Osteoblast (primary cell): Measurements from ENCODE around the gene PHLDA2. TPM values are rescaled to one million over a fixed set of nuclear protein-coding genes. Genes with fewer than 3 reads are reported as not detected.

Experiments used
- DNase-seq: peaks from one replicate; pipeline ENCODE4 v3.0.0; 2011; ENCODE audit warnings: low spot score, mixed read lengths; ENCODE audit not compliant: insufficient read length; ENCODE audit errors: missing footprints
- H2AFZ ChIP-seq: 2 replicates; pipeline ENCODE4 v1.6.0; 2011; ENCODE audit warnings: mild to moderate bottlenecking, low read length
- H3K27ac ChIP-seq: 2 replicates; pipeline ENCODE4 v1.5.1; 2011; ENCODE audit warnings: mild to moderate bottlenecking, low read depth, low read length, moderate library complexity
- H3K27me3 ChIP-seq: 2 replicates; pipeline ENCODE4 v1.6.0; 2012; ENCODE audit warnings: mild to moderate bottlenecking, control low read depth, inconsistent platforms, low read length, moderate library complexity; ENCODE audit not compliant: insufficient read depth
- H3K36me3 ChIP-seq: 2 replicates; pipeline ENCODE4 v1.5.1; 2011; ENCODE audit warnings: mild to moderate bottlenecking, low read length, control low read depth, moderate library complexity; ENCODE audit not compliant: insufficient read depth
- H3K4me1 ChIP-seq: 2 replicates; pipeline ENCODE4 v1.5.1; 2011; ENCODE audit warnings: mild to moderate bottlenecking, low read length, control low read depth, moderate library complexity; ENCODE audit not compliant: insufficient read depth
- H3K4me2 ChIP-seq: 2 replicates; pipeline ENCODE4 v1.6.0; 2011; ENCODE audit warnings: mild to moderate bottlenecking, low read length; ENCODE audit not compliant: insufficient read depth
- H3K4me3 ChIP-seq: fragments of 200-600 bp; sonication (generic); 3 replicates; pipeline ENCODE4 v1.5.1; 2012; ENCODE audit warnings: mild to moderate bottlenecking, low read length, inconsistent platforms; ENCODE audit not compliant: insufficient read depth
- H3K79me2 ChIP-seq: 2 replicates; pipeline ENCODE4 v1.6.0; 2012; ENCODE audit warnings: mild to moderate bottlenecking, low read length, control low read depth, inconsistent platforms; ENCODE audit not compliant: insufficient read depth
- H3K9me3 ChIP-seq: 2 replicates; pipeline ENCODE4 v1.5.1; 2011; ENCODE audit warnings: low read depth, low read length, control low read depth
- H4K20me1 ChIP-seq: 2 replicates; pipeline ENCODE4 v1.6.0; 2012; ENCODE audit warnings: mild to moderate bottlenecking, low read length, control low read depth; ENCODE audit not compliant: insufficient read depth
- total RNA-seq: library from RNA; depleted of rRNA; stranded (reverse); fragments of >200 nt; gene quantifications from 2 replicates; pipeline ENCODE4 v1.2.3, GENCODE V29; 2012
- TF ChIP-seq, protein P1 (sequence below): IDR thresholded peaks from 2 replicates; pipeline ENCODE4 v1.5.1; 2011; ENCODE audit warnings: mild to moderate bottlenecking, low read depth, low read length, moderate library complexity; ENCODE audit errors: extremely low read depth

The PHLDA2 gene
- total RNA-seq, 1 donor, result 2.5 TPM

- H3K9me3 ChIP-seq, result no peaks in the 10 kb centered on the region
- H3K27ac ChIP-seq, result peak overlapping the region; percentile 47
- peaks cover 26% of the 10 kb centered on the region for H3K4me1 ChIP-seq
- peaks cover 2% of the 10 kb centered on the region for H4K20me1 ChIP-seq
- no peaks in the 10 kb centered on the region for H3K27me3 ChIP-seq
- H3K79me2 ChIP-seq, result peaks cover 26% of the 10 kb centered on the region
- H2AFZ ChIP-seq, result no peak overlapping the region
- H3K36me3 ChIP-seq, result peaks cover 38% of the 10 kb centered on the region
- peak; percentile 96 for DNase-seq
- TF ChIP-seq, protein P1, sequence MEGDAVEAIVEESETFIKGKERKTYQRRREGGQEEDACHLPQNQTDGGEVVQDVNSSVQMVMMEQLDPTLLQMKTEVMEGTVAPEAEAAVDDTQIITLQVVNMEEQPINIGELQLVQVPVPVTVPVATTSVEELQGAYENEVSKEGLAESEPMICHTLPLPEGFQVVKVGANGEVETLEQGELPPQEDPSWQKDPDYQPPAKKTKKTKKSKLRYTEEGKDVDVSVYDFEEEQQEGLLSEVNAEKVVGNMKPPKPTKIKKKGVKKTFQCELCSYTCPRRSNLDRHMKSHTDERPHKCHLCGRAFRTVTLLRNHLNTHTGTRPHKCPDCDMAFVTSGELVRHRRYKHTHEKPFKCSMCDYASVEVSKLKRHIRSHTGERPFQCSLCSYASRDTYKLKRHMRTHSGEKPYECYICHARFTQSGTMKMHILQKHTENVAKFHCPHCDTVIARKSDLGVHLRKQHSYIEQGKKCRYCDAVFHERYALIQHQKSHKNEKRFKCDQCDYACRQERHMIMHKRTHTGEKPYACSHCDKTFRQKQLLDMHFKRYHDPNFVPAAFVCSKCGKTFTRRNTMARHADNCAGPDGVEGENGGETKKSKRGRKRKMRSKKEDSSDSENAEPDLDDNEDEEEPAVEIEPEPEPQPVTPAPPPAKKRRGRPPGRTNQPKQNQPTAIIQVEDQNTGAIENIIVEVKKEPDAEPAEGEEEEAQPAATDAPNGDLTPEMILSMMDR, result no peak
- H3K4me3 ChIP-seq, result peak overlapping the region; percentile 55
- H3K4me2 ChIP-seq, result peak overlapping the region; percentile 70
Observed at GRCh38 chr11:2945031-2945756, 16.0 kb upstream of the PHLDA2 start.

GRCh38 chr11:2944530-2944929 lies 15.3 kb upstream of the PHLDA2 start:
- DNase-seq, result no peak
- TF ChIP-seq, protein P1, result no peak
- no peaks in the 10 kb centered on the region for H3K9me3 ChIP-seq
- no peak overlapping the region for H3K4me3 ChIP-seq
- peak overlapping the region; percentile 47 for H3K27ac ChIP-seq
- no peak overlapping the region for H3K4me2 ChIP-seq
- peaks cover 2% of the 10 kb centered on the region for H4K20me1 ChIP-seq
- peaks cover 32% of the 10 kb centered on the region for H3K36me3 ChIP-seq
- no peak overlapping the region for H2AFZ ChIP-seq
- H3K4me1 ChIP-seq, result peaks cover 26% of the 10 kb centered on the region
- no peaks in the 10 kb centered on the region for H3K27me3 ChIP-seq
- H3K79me2 ChIP-seq, result peaks cover 20% of the 10 kb centered on the region

DNA sequence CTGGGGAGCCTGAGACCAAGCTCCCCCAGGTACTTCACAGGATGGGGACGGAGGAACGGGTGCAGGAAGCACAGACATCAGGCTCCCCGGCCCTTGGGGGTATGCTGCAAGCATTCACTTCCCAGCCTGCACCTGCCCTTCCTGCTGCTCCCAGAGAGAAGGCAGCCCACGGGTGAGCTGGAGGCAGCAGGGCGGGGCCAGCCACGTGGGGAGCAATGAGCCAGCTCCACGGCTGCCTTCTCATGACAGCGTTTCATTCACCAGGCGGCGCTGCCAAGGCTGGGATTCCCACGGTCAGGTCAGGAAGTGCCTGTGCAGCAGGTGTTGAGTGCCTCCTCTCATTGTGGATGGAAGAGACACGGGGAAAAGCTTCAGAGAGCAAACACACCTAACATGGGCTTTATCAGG lies 14.5 kb upstream of the PHLDA2 start:
- H3K36me3 ChIP-seq, result peaks cover 25% of the 10 kb centered on the region

More for the DNA sequence above, 14.5 kb upstream of the PHLDA2 start:
- Histone ChIP-seq H3K9me3 (no peaks in the 10 kb centered on the region), H3K27ac (no peak overlapping the region), H4K20me1 (peaks cover 2% of the 10 kb centered on the region), H3K4me2 (no peak overlapping the region), H3K4me3 (no peak overlapping the region), H3K79me2 (peaks cover 15% of the 10 kb centered on the region), H3K4me1 (peaks cover 26% of the 10 kb centered on the region), H3K27me3 (no peaks in the 10 kb centered on the region), H2AFZ (no peak overlapping the region)
- TF ChIP-seq, protein P1, result no peak
- DNase-seq, result no peak
